Sigmoid colon (tissue), 7 donors: Measurements from ENCODE around the gene FAM13A. TPM values are rescaled to one million over a fixed set of nuclear protein-coding genes. Genes with fewer than 3 reads are reported as not detected.

ENCODE experiments used
- DNase-seq: peaks from one replicate; pipeline ENCODE4 v3.0.0-alpha.2; 2019
- H3K27ac ChIP-seq, 4 donors: fragments of 200-600 bp; sonication (generic); one replicate each; pipeline ENCODE4 v1.5.1; 2016 to 2019; ENCODE audit warnings: mild to moderate bottlenecking in 1 of 4
- H3K27me3 ChIP-seq, 3 donors: fragments of 200-600 bp; sonication (generic); one replicate each; pipeline ENCODE4 v1.5.1; 2019; ENCODE audit warnings: mild to moderate bottlenecking in 1 of 3
- H3K36me3 ChIP-seq, 4 donors: fragments of 200-600 bp; sonication (generic); one replicate each; pipeline ENCODE4 v1.5.1; 2016 to 2019
- H3K4me1 ChIP-seq, 4 donors: fragments of 200-600 bp; sonication (generic); one replicate each; pipeline ENCODE4 v1.5.1; 2017 to 2019
- H3K4me3 ChIP-seq, 4 donors: fragments of 200-600 bp; sonication (generic); one replicate each; pipeline ENCODE4 v1.5.1; 2017 to 2019; ENCODE audit warnings: mild to moderate bottlenecking in 2 of 4, moderate library complexity in 1 of 4
- H3K9me3 ChIP-seq, 4 donors: fragments of 200-600 bp in 3 of 4; sonication (generic) in 3 of 4; one replicate each; pipeline versions ENCODE4 v1.5.1 to v1.6.1; 2013 to 2019
- EP300 ChIP-seq, 4 donors: sonication (generic); formaldehyde crosslinking; IDR thresholded peaks; one replicate each; pipeline ENCODE4 v1.6.1; 2017; ENCODE audit warnings: antibody characterized with exemption in 4 of 4
- POLR2A ChIP-seq, 2 donors: fragments of 450-650 bp; IDR thresholded peaks; one replicate each; pipeline ENCODE4 v1.6.1; 2016; ENCODE audit warnings: antibody characterized with exemption in 2 of 2, mild to moderate bottlenecking in 2 of 2, moderate library complexity in 2 of 2
- POLR2AphosphoS5 ChIP-seq, 4 donors: sonication (generic); formaldehyde crosslinking; IDR thresholded peaks; one replicate each; pipeline ENCODE4 v1.6.1; 2017; ENCODE audit warnings: antibody characterized with exemption in 4 of 4
- WGBS, 2 donors: extraction: QIAGEN DNeasy Blood & Tissue Kit; methylation state at CpG; one replicate each; pipeline ENCODE4 v1.1.7; 2013; 5-methylcytosine and 5-hydroxymethylcytosine counted together
- intact Hi-C: fragments of 100-400 bp; cut with DNase I; formaldehyde crosslinking; loops from one replicate; pipeline ENCODE4 v1.15.1; 2023
- polyA plus RNA-seq, 3 donors: library from polyadenylated mRNA; stranded (reverse); fragments of 200-250 nt; gene quantifications; one replicate each; pipeline ENCODE4 v1.2.3, GENCODE V29; 2013
- total RNA-seq, 4 donors: library from RNA; depleted of rRNA; stranded (reverse); fragments of >200 nt; gene quantifications; one replicate each; pipeline ENCODE4 v1.1.0, GENCODE V29; 2016
- TF ChIP-seq, protein P1 (sequence below), 4 experiments: fragments of 450-650 bp in 3 of 4; fragments of 200-600 bp in 1 of 4; IDR thresholded peaks; one replicate each; pipeline ENCODE4 v1.5.1; 2016 to 2019; ENCODE audit warnings: antibody characterized with exemption in 4 of 4, mild to moderate bottlenecking in 3 of 4, moderate library complexity in 2 of 4
- donor health status: healthy with polysubstance abuse.
- donor health status: Bipolar disorder and iron deficiency.
- donor health status: healthy.

The FAM13A gene
- total and polyA plus RNA-seq, 7 donors = 9.9 to 49.7 (median 41.1) TPM

DNA sequence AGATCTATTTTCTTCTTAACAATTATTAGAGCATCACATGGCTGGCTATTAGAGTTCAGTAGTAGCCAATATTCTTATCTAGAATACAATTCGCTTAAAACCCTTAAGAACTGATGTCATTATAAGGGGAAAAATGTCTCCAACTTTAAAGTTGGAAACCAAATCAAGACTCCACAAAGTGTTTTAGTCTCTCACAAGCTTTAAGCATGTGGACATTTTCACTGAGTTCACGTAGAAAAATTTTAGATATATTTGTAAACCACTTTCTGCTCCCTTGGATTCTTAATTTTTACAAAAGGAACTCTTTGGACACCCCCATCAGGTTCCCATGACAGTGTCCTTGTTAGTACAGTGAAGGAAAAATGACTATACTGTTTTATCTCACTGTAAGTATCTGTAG lies 235.5 kb downstream of the FAM13A start:
- Histone ChIP-seq H3K9me3 (no peaks in the 10 kb centered on the region), H3K4me1 (peaks cover 0 to 52% (median 42%) of the 10 kb centered on the region in 4 donors), H3K27me3 (no peaks in the 10 kb centered on the region), H3K4me3 (peak overlapping the region; percentile 11 to 60 (median 52)), H3K27ac (peak overlapping the region; percentile 82 to 92 (median 88)), H3K36me3 (no peaks in the 10 kb centered on the region)
- WGBS, 2 donors = 6 to 23% methylated on average over 2 of the region's 2 CpGs
- no peak for DNase-seq
- TF ChIP-seq POLR2AphosphoS5 (IDR thresholded peaks at IDR 0.05) = no peak
- intact Hi-C loops = loop anchor here (2.0 to 5.0 kb wide), 3 partner anchors 36 to 299 kb away; partner anchors contain the start of genes PYURF and TIGD2

- intact Hi-C loops = loop anchor here (2.0 to 5.0 kb wide), 3 partner anchors 36 to 299 kb away; partner anchors contain the start of genes PYURF and TIGD2
- Histone ChIP-seq H3K4me3 (peak overlapping the region; percentile 11 to 60 (median 52)), H3K27ac (peak overlapping the region; percentile 82 to 92 (median 88)), H3K4me1 (peaks cover 0 to 52% (median 42%) of the 10 kb centered on the region in 4 donors), H3K27me3 (no peaks in the 10 kb centered on the region), H3K36me3 (no peaks in the 10 kb centered on the region), H3K9me3 (no peaks in the 10 kb centered on the region)
- DNase-seq = no peak
- TF ChIP-seq EP300 (IDR thresholded peaks at IDR 0.05) (no peak), POLR2A (IDR thresholded peaks at IDR 0.05) (no peak), POLR2AphosphoS5 (IDR thresholded peaks at IDR 0.05) (peak in 1 of 4 donors; percentile 4)
- TF ChIP-seq, protein P1, sequence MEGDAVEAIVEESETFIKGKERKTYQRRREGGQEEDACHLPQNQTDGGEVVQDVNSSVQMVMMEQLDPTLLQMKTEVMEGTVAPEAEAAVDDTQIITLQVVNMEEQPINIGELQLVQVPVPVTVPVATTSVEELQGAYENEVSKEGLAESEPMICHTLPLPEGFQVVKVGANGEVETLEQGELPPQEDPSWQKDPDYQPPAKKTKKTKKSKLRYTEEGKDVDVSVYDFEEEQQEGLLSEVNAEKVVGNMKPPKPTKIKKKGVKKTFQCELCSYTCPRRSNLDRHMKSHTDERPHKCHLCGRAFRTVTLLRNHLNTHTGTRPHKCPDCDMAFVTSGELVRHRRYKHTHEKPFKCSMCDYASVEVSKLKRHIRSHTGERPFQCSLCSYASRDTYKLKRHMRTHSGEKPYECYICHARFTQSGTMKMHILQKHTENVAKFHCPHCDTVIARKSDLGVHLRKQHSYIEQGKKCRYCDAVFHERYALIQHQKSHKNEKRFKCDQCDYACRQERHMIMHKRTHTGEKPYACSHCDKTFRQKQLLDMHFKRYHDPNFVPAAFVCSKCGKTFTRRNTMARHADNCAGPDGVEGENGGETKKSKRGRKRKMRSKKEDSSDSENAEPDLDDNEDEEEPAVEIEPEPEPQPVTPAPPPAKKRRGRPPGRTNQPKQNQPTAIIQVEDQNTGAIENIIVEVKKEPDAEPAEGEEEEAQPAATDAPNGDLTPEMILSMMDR (IDR thresholded peaks at IDR 0.05) = no peak
- 17 to 58% methylated on average over 10 of the region's 10 CpGs for WGBS, 2 donors
These were observed 236.1 kb downstream of the FAM13A start for GRCh38 chr4:88820698-88821415.

- Histone ChIP-seq H3K36me3 (no peaks in the 10 kb centered on the region), H3K27ac (peak overlapping the region; percentile 2 to 92 (median 85)), H3K4me3 (peak overlapping the region; percentile 11 to 60 (median 52)), H3K9me3 (no peaks in the 10 kb centered on the region), H3K4me1 (peaks cover 0 to 52% (median 42%) of the 10 kb centered on the region in 4 donors), H3K27me3 (no peaks in the 10 kb centered on the region)
- TF ChIP-seq, protein P1 (IDR thresholded peaks at IDR 0.05) = no peak
- TF ChIP-seq POLR2A (IDR thresholded peaks at IDR 0.05) (no peak), EP300 (IDR thresholded peaks at IDR 0.05) (no peak), POLR2AphosphoS5 (IDR thresholded peaks at IDR 0.05) (no peak)
- DNase-seq = no peak
- WGBS, 2 donors = 19 to 43% methylated on average over 5 of the region's 5 CpGs
- intact Hi-C loops = loop anchor here (2.0 to 5.0 kb wide), 4 partner anchors 37 to 298 kb away; partner anchors contain the start of genes PYURF and TIGD2
These were observed 236.9 kb downstream of the FAM13A start for GRCh38 chr4:88819818-88820697.

- peak; percentile 75 for DNase-seq
- no peak overlapping the region for H3K4me3 ChIP-seq
- no peaks in the 10 kb centered on the region for H3K9me3 ChIP-seq
- H3K27me3 ChIP-seq = no peaks in the 10 kb centered on the region
- intact Hi-C loops = loop anchor here (1.0 to 5.0 kb wide), 2 partner anchors 112 to 205 kb away; no protein-coding TSS in a partner anchor
- H3K4me1 ChIP-seq = peaks cover 0 to 50% (median 40%) of the 10 kb centered on the region in 4 donors
- H3K27ac ChIP-seq = peak overlapping the region in 3 of 4 donors; percentile 82 to 92 (median 88)
- no peak for TF ChIP-seq EP300 (IDR thresholded peaks at IDR 0.05)
- TF ChIP-seq POLR2A (IDR thresholded peaks at IDR 0.05) = no peak
- no peak for TF ChIP-seq POLR2AphosphoS5 (IDR thresholded peaks at IDR 0.05)
- TF ChIP-seq, protein P1 (IDR thresholded peaks at IDR 0.05) = peak in 2 of 4 experiments; percentile 49 to 57
- no peaks in the 10 kb centered on the region for H3K36me3 ChIP-seq
- WGBS, 2 donors = 17 to 34% methylated on average over 5 of the region's 5 CpGs
These were observed 238.1 kb downstream of the FAM13A start for GRCh38 chr4:88818631-88819470.
